ENCODE data around the gene PIGBOS1.

GRCh38 chr15:55319537-55320237 lies 764 bp upstream of the PIGBOS1 start:
- no peak for TF ChIP-seq CTCF (IDR thresholded peaks at IDR 0.05 in 8 of 11, conservative IDR thresholded peaks at IDR 0.05 in 3 of 11)
- TF ChIP-seq POLR2A (IDR thresholded peaks at IDR 0.05): no peak
